ENCODE measurements around the gene OR2L2. TPM values are rescaled to one million over a fixed set of nuclear protein-coding genes. Genes with fewer than 3 reads are reported as not detected.

Gene OR2L2
- total RNA-seq, 6 experiments from 2014 or later: 0.17 TPM; not detected in 5

GRCh38 chr1:248009681-248010080 is 20.2 kb upstream of the OR2L2 start:
- intact Hi-C loops (cut with DNase I): no loop called here
- no peak for DNase-seq
- Histone ChIP-seq H3K36me3 (no peaks in the 10 kb centered on the region), H3K27ac (no peak overlapping the region), H3K27me3 (no peaks in the 10 kb centered on the region), H3K4me3 (no peak overlapping the region), H3K9me3 (no peaks in the 10 kb centered on the region), H3K4me1 (no peaks in the 10 kb centered on the region)
- no peak for TF ChIP-seq CTCF (IDR thresholded peaks at IDR 0.05)
- TF ChIP-seq POLR2A (IDR thresholded peaks at IDR 0.05): no peak
- ATAC-seq: no peak
- WGBS (ENCODE audit: insufficient coverage, low coverage, low lambda C conversion rate, missing lambda C conversion rate): 66% methylated on average over 3 of the region's 3 CpGs

- 61% methylated on average over 2 of the region's 2 CpGs for WGBS (ENCODE audit: insufficient coverage, low coverage, low lambda C conversion rate, missing lambda C conversion rate)
- no peak for DNase-seq
- no peaks in the 10 kb centered on the region for H3K27me3 ChIP-seq
- ATAC-seq: no peak
- H3K4me1 ChIP-seq: no peaks in the 10 kb centered on the region
- no peaks in the 10 kb centered on the region for H3K9me3 ChIP-seq
- intact Hi-C loops (cut with DNase I): no loop called here
- no peak for TF ChIP-seq POLR2A (IDR thresholded peaks at IDR 0.05)
- TF ChIP-seq CTCF (IDR thresholded peaks at IDR 0.05): no peak
- no peaks in the 10 kb centered on the region for H3K36me3 ChIP-seq
- H3K27ac ChIP-seq: no peak within 1 kb of the TSS
- no peak within 1 kb of the TSS for H3K4me3 ChIP-seq
Measured at GRCh38 chr1:248013229-248013710, 16.6 kb upstream of the OR2L2 start, which contains the start of gene OR2L5. Gene OR2L5 (plus strand): TSS chr1:248013660. CDS start chr1:248021948, 8,288 bp downstream.

- Histone ChIP-seq H3K4me1 (no peaks in the 10 kb centered on the region), H3K4me3 (no peak overlapping the region), H3K27me3 (no peaks in the 10 kb centered on the region), H3K27ac (no peak overlapping the region), H3K36me3 (no peaks in the 10 kb centered on the region), H3K9me3 (no peaks in the 10 kb centered on the region)
- DNase-seq: no peak
- 76% methylated on average over 1 of the region's 1 CpG for WGBS (ENCODE audit: insufficient coverage, low coverage, low lambda C conversion rate, missing lambda C conversion rate)
- no peak for TF ChIP-seq CTCF (IDR thresholded peaks at IDR 0.05)
- no peak for TF ChIP-seq POLR2A (IDR thresholded peaks at IDR 0.05)
- no peak for ATAC-seq
- intact Hi-C loops (cut with DNase I): no loop called here
Measured at GRCh38 chr1:248015803-248016202, 14.1 kb upstream of the OR2L2 start.

- H3K9me3 ChIP-seq: no peaks in the 10 kb centered on the region
- TF ChIP-seq POLR2A (IDR thresholded peaks at IDR 0.05) (no peak), CTCF (IDR thresholded peaks at IDR 0.05) (no peak)
- no peak for DNase-seq
- H3K36me3 ChIP-seq: no peaks in the 10 kb centered on the region
- intact Hi-C loops (cut with DNase I): no loop called here
- H3K27me3 ChIP-seq: no peaks in the 10 kb centered on the region
- no peak for ATAC-seq
- no peak overlapping the region for H3K27ac ChIP-seq
- H3K4me3 ChIP-seq: no peak overlapping the region
- WGBS (ENCODE audit: insufficient coverage, low coverage, low lambda C conversion rate, missing lambda C conversion rate): 52% methylated on average over 5 of the region's 5 CpGs
- no peaks in the 10 kb centered on the region for H3K4me1 ChIP-seq
Measured at GRCh38 chr1:248045209-248045608, 15.3 kb downstream of the OR2L2 start.

- ATAC-seq (no peak), DNase-seq (no peak)
- H3K27me3 ChIP-seq: no peaks in the 10 kb centered on the region
- TF ChIP-seq CTCF (IDR thresholded peaks at IDR 0.05) (no peak), POLR2A (IDR thresholded peaks at IDR 0.05) (no peak)
- no peaks in the 10 kb centered on the region for H3K4me1 ChIP-seq
- intact Hi-C loops (cut with DNase I): no loop called here
- no peaks in the 10 kb centered on the region for H3K36me3 ChIP-seq
- H3K4me3 ChIP-seq: no peak within 1 kb of the TSS
- H3K27ac ChIP-seq: no peak within 1 kb of the TSS
- no peaks in the 10 kb centered on the region for H3K9me3 ChIP-seq
- WGBS (ENCODE audit: insufficient coverage, low coverage, low lambda C conversion rate, missing lambda C conversion rate): 48% methylated on average over 2 of the region's 2 CpGs
Measured at GRCh38 chr1:248046536-248046935, 16.7 kb downstream of the OR2L2 start, which contains the start of gene OR2L3. Gene OR2L3 (plus strand): TSS chr1:248046836. CDS start chr1:248060682, 13,846 bp downstream.

Data from right lobe of liver (tissue), 6 donors.